Fibroblast of skin of scalp (primary cell): ENCODE measurements around the gene HOXC11.

ENCODE experiments used
- DNase-seq: peaks from one replicate; pipeline ENCODE4 v3.0.0-alpha.2; 2013

HOXC11 gene

GRCh38 chr12:53985994-53986685, 13.2 kb downstream of the HOXC11 start:
- DNase-seq: no peak

GRCh38 chr12:53986686-53987483, 14.0 kb downstream of the HOXC11 start:
- DNase-seq: no peak

GRCh38 chr12:53987787-53988230, 14.9 kb downstream of the HOXC11 start:
- no peak for DNase-seq

GRCh38 chr12:53988541-53989226, 15.8 kb downstream of the HOXC11 start:
- no peak for DNase-seq

GRCh38 chr12:53989227-53990113, 16.5 kb downstream of the HOXC11 start:
- DNase-seq: peak; percentile 44

- DNase-seq: no peak
Measured at GRCh38 chr12:53990311-53991076, 17.6 kb downstream of the HOXC11 start.

GRCh38 chr12:53991077-53991460, 18.1 kb downstream of the HOXC11 start:
- no peak for DNase-seq

GRCh38 chr12:53992377-53992889, 19.5 kb downstream of the HOXC11 start:
- no peak for DNase-seq

GRCh38 chr12:53993162-53994008, 20.5 kb downstream of the HOXC11 start:
- DNase-seq: no peak

- DNase-seq: no peak
Measured at GRCh38 chr12:53994009-53994263, 21.0 kb downstream of the HOXC11 start.

- DNase-seq: no peak
Measured at GRCh38 chr12:53994264-53995001, 21.5 kb downstream of the HOXC11 start.

GRCh38 chr12:53995002-53995377, 22.1 kb downstream of the HOXC11 start:
- no peak for DNase-seq

- no peak for DNase-seq
Measured at GRCh38 chr12:53995378-53996239, 22.7 kb downstream of the HOXC11 start.

GRCh38 chr12:53996240-53997203, 23.6 kb downstream of the HOXC11 start:
- no peak for DNase-seq

GRCh38 chr12:53997204-53998109, 24.5 kb downstream of the HOXC11 start:
- DNase-seq: no peak

- no peak for DNase-seq
Measured at GRCh38 chr12:53998110-53998899, 25.4 kb downstream of the HOXC11 start.
